Measurements from ENCODE around the gene IFNL4.

GRCh38 chr19:39196320-39196719 is 52.3 kb downstream of the IFNL4 start:
- TF ChIP-seq, protein P1, sequence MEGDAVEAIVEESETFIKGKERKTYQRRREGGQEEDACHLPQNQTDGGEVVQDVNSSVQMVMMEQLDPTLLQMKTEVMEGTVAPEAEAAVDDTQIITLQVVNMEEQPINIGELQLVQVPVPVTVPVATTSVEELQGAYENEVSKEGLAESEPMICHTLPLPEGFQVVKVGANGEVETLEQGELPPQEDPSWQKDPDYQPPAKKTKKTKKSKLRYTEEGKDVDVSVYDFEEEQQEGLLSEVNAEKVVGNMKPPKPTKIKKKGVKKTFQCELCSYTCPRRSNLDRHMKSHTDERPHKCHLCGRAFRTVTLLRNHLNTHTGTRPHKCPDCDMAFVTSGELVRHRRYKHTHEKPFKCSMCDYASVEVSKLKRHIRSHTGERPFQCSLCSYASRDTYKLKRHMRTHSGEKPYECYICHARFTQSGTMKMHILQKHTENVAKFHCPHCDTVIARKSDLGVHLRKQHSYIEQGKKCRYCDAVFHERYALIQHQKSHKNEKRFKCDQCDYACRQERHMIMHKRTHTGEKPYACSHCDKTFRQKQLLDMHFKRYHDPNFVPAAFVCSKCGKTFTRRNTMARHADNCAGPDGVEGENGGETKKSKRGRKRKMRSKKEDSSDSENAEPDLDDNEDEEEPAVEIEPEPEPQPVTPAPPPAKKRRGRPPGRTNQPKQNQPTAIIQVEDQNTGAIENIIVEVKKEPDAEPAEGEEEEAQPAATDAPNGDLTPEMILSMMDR (IDR thresholded peaks at IDR 0.05) = no peak
- no peak for TF ChIP-seq POLR2A (IDR thresholded peaks at IDR 0.05)
